ENCODE data around the gene NUCKS1.

NUCKS1 gene

GRCh38 chr1:205693421-205693991 is 56.5 kb downstream of the NUCKS1 start:
- DNase-seq: no peak

GRCh38 chr1:205692423-205692822 is 57.6 kb downstream of the NUCKS1 start:
- no peak for DNase-seq

- no peak for DNase-seq
Observed at GRCh38 chr1:205690122-205690756, 59.7 kb downstream of the NUCKS1 start.

- no peak for DNase-seq
Observed at GRCh38 chr1:205689479-205689878, 60.5 kb downstream of the NUCKS1 start.

- DNase-seq: no peak
Observed at GRCh38 chr1:205688171-205689080, 61.6 kb downstream of the NUCKS1 start.

- DNase-seq: no peak
Observed at GRCh38 chr1:205687242-205687641, 62.7 kb downstream of the NUCKS1 start.

- DNase-seq: no peak
Observed at GRCh38 chr1:205681364-205681763, 68.6 kb downstream of the NUCKS1 start.

GRCh38 chr1:205680073-205680851 is 69.7 kb downstream of the NUCKS1 start, which contains the start of gene SLC45A3:
Gene SLC45A3, minus strand, starts transcription at chr1:205680509. Its CDS starts 15,853 bp downstream, at chr1:205664656.
- peak; percentile 53 for DNase-seq

GRCh38 chr1:205678286-205679111 is 71.5 kb downstream of the NUCKS1 start:
- DNase-seq: no peak

GRCh38 chr1:205677167-205677566 is 72.8 kb downstream of the NUCKS1 start:
- DNase-seq: no peak

GRCh38 chr1:205676597-205676996 is 73.4 kb downstream of the NUCKS1 start:
- DNase-seq: no peak

- DNase-seq: no peak
Observed at GRCh38 chr1:205676002-205676401, 74.0 kb downstream of the NUCKS1 start.

- no peak for DNase-seq
Observed at GRCh38 chr1:205675247-205675646, 74.7 kb downstream of the NUCKS1 start.

GRCh38 chr1:205672970-205673369 is 77.0 kb downstream of the NUCKS1 start:
- DNase-seq: no peak

- DNase-seq: no peak
Observed at GRCh38 chr1:205672395-205672889, 77.5 kb downstream of the NUCKS1 start.

GRCh38 chr1:205670611-205671430 is 79.2 kb downstream of the NUCKS1 start:
- no peak for DNase-seq

- no peak for DNase-seq
Observed at GRCh38 chr1:205670150-205670446, 79.9 kb downstream of the NUCKS1 start.

- DNase-seq: no peak
Observed at GRCh38 chr1:205669341-205670149, 80.4 kb downstream of the NUCKS1 start.

GRCh38 chr1:205668951-205669340 is 81.0 kb downstream of the NUCKS1 start:
- no peak for DNase-seq
